ENCODE data around the gene GYS1.
"Not testable (repeated sequence)": the region's sequence is repeated elsewhere in the genome, so short reads cannot be mapped to it uniquely, and the experiment has no call there.

The GYS1 gene

DNA sequence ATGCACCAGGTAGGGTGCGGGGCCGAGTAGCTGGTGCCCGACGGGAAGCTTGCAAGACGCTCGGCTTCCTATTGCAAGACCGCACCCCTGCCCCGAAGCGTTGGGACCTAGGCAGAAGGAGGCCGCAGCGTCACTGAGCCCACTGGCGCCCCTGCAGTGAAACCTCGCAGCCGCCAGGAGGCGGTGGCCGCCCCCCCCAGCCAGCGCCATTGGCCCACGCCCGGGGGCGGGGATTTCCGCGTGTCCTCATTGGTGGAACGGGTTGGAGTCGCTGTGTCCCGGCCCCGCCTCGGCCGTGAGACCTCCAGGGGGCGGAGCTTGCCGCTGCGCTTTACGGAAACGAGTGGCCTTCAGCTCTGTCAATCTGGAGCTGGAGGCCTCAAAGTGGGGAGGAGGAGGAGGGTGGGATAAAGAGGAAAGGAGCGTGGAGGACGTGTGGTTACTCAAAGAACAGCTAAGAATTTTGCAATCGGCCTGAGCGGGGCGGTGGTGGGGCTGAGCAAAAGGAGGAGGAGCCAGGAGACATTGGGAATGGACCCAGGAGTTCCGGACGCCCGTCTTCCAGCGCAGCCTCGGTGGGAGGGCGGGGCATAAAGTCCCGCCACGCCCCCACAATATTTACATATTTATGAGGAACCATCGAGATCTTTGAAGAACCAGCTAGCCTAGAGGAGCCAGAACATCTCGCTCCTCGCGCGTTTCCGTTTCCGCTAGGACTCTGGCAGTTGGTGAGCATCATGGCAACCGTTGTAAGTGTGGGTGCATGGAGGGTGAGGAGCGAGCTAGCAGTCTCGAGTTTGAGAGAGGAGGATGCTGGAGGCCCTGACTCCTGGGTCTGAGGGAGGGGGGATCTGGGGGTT is at the start of gene GYS1, which contains the start of gene RUVBL2:
Gene GYS1, minus strand, starts transcription at position 135 of the 860 bp plus-strand sequence. CDS start 197 bp downstream, outside the sequence.
Gene RUVBL2, plus strand, starts transcription at position 713 of the 860 bp plus-strand sequence. Its CDS starts 25 bp downstream, at position 738.
- peak; percentile 99 for DNase-seq (ENCODE audit: low spot score)
- peaks cover 25% of the 10 kb centered on the region for H3K4me1 Mint-ChIP-seq (ENCODE audit: low read depth)
- peaks cover 26% of the 10 kb centered on the region for H3K36me3 Mint-ChIP-seq (ENCODE audit: low read depth)
- H3K9me3 Mint-ChIP-seq, result no peaks in the 10 kb centered on the region
- peak within 1 kb of the TSS; percentile 90 for H3K4me3 Mint-ChIP-seq
- peak within 1 kb of the TSS; percentile 97 for H3K27ac Mint-ChIP-seq
- H3K27me3 Mint-ChIP-seq (ENCODE audit: low read depth), result no peaks in the 10 kb centered on the region

GRCh38 chr19:49042666-49043065 is 49.6 kb upstream of the GYS1 start:
- not testable (repeated sequence) for H3K36me3 Mint-ChIP-seq (ENCODE audit: low read depth); DNase-seq (ENCODE audit: low spot score); H3K4me1 Mint-ChIP-seq (ENCODE audit: low read depth); H3K27ac Mint-ChIP-seq; H3K27me3 Mint-ChIP-seq (ENCODE audit: low read depth); H3K4me3 Mint-ChIP-seq; H3K9me3 Mint-ChIP-seq

DNA sequence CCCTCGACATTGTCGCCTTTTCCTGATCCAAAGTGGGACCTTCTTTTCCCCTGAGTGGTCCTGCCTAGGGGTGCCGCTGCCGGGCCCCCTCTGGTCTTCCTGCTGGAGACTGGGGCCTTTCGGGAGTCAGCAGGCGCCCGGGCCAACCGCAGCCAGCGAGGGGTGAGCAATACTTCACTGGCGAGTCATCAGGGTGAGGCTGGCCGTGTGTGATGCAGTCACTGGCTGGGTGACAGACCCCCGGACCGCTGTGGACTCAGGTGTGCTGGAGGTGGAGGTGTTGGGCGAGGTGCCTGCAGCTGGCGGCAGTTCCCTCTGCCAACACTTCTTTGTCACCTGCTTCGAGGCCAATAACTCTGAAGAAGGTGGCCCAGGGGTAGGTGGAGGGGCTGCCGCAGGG is 49.1 kb upstream of the GYS1 start:
- Mint-ChIP-seq H3K4me1 (ENCODE audit: low read depth) (no peaks in the 10 kb centered on the region), H3K9me3 (no peaks in the 10 kb centered on the region), H3K27ac (no peak overlapping the region), H3K36me3 (ENCODE audit: low read depth) (no peaks in the 10 kb centered on the region), H3K4me3 (no peak overlapping the region), H3K27me3 (ENCODE audit: low read depth) (no peaks in the 10 kb centered on the region)
- no peak for DNase-seq (ENCODE audit: low spot score)

- not testable (repeated sequence) for H3K9me3 Mint-ChIP-seq; H3K27ac Mint-ChIP-seq; H3K27me3 Mint-ChIP-seq (ENCODE audit: low read depth); H3K4me1 Mint-ChIP-seq (ENCODE audit: low read depth); H3K4me3 Mint-ChIP-seq; H3K36me3 Mint-ChIP-seq (ENCODE audit: low read depth); DNase-seq (ENCODE audit: low spot score)
These were observed 46.6 kb upstream of the GYS1 start for GRCh38 chr19:49039736-49040135.

DNA sequence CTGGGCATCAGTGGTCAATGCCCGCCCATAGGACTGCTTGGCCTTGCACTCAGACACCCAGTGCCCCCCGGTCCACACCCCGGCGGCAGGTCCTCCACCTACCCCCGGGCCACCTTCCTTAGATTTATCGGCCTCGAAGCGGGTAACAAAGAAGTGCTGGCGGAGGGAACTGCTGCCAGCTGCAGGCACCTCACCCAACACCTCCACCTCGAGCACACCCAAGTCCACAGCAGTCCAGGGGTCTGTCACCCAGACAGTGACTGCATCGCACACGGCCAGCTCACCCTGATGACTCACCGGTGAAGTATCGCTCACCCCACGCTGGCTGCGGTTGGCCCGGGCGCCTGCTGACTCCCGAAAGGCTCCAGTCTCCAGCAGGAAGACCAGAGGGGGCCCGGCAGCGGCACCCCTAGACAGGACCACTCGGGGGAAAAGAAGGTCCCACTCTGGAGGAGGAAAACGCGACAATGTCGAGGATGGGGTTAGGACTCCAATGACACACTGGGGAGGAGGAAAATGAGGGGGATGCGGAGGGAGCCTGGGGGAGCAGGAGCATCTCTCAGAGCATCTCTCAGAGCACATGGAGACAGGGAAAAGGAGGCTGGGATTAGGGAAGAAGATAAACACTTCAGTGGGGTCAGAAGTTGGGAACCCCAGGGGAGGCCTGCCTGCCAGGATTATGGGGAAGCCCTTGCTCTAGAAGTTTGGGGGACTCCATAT is 45.6 kb upstream of the GYS1 start:
- H3K36me3 Mint-ChIP-seq (ENCODE audit: low read depth); H3K9me3 Mint-ChIP-seq; H3K4me1 Mint-ChIP-seq (ENCODE audit: low read depth); DNase-seq (ENCODE audit: low spot score); H3K27me3 Mint-ChIP-seq (ENCODE audit: low read depth); H3K27ac Mint-ChIP-seq; H3K4me3 Mint-ChIP-seq: not testable (repeated sequence)

DNA sequence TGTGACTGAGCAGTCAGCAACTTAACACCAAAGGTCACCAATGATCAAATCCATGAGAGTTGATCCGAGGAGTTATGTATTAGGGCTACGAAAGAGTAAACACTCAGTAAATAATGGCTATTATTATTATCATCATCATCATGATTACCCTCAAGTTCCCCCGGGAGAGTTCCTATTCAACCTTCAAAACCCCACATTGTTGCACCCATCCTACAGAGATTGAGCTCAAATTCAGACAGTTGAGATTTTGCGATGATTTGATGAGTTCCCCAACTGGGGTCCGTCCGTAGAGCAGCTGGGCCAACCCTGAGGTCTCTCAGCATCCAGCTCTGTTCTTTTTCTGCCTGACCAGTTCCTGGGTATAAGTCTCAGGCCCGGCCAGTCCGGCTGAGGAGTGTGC is 45.0 kb upstream of the GYS1 start:
- not testable (repeated sequence) for H3K4me1 Mint-ChIP-seq (ENCODE audit: low read depth); H3K9me3 Mint-ChIP-seq; DNase-seq (ENCODE audit: low spot score); H3K27ac Mint-ChIP-seq; H3K27me3 Mint-ChIP-seq (ENCODE audit: low read depth); H3K4me3 Mint-ChIP-seq; H3K36me3 Mint-ChIP-seq (ENCODE audit: low read depth)

DNA sequence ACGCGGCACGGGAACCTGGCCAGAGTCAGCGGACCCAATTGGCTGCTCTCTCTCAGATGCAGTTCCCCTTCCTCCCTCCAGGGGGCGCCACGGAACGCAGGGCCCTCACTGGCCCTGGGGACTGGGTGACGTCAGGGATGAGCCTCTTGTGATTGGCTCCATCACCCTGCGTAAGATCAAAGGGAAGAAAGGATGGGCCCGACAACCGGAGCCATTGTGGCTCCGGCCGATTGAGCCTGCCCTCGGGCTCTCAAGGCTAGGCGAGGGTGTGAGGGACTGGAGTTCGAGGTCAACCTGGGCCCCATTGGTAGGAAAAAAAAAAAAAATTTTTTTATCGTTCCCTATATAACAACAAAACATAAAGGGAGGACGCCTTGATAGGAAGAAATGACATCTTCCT is 43.7 kb upstream of the GYS1 start, which contains the start of gene CGB1:
Gene CGB1, minus strand, starts transcription at position 81 of the 400 bp plus-strand sequence. CDS start 184 bp downstream, outside the sequence.
- not testable (repeated sequence) for H3K27ac Mint-ChIP-seq; H3K4me1 Mint-ChIP-seq (ENCODE audit: low read depth); H3K27me3 Mint-ChIP-seq (ENCODE audit: low read depth); H3K4me3 Mint-ChIP-seq; H3K9me3 Mint-ChIP-seq; H3K36me3 Mint-ChIP-seq (ENCODE audit: low read depth)
- DNase-seq (ENCODE audit: low spot score), result peak; percentile 47

DNA sequence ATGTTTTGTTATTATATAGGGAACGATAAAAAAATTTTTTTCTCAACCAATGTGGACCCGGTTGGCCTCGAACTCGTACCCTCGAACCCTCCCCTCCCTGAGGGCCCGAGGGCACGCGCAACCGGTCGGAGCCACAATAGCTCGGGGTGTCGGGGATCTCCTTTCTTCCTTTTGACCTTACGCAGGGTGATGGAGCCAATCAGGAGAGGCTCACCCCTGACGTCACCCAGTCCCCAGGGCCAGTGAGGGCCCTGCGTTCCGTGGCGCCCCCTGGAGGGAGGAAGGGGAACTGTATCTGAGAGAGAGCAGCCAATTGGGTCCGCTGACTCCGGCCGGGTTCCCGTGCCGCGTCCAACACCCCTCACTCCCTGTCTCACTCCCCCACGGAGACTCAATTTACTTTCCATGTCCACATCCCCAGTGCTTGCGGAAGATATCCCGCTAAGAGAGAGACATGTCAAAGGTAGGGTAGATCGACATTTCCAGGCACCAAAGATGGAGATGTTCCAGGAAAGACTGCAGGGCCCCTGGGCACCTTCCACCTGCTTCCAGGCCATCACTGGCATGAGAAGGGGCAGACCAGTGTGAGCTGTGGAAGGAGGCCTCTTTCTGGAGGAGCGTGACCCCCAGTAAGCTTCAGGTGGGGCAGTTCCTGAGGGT is 38.7 kb upstream of the GYS1 start, which contains the start of gene CGB2:
Gene CGB2, plus strand, starts transcription at position 249 of the 660 bp plus-strand sequence. Its CDS starts 206 bp downstream, at position 455.
- DNase-seq (ENCODE audit: low spot score), result peak; percentile 73
- not testable (repeated sequence) for H3K27ac Mint-ChIP-seq; H3K27me3 Mint-ChIP-seq (ENCODE audit: low read depth); H3K36me3 Mint-ChIP-seq (ENCODE audit: low read depth); H3K4me1 Mint-ChIP-seq (ENCODE audit: low read depth); H3K9me3 Mint-ChIP-seq
- peak within 1 kb of the TSS; percentile 54 for H3K4me3 Mint-ChIP-seq

- not testable (repeated sequence) for H3K36me3 Mint-ChIP-seq (ENCODE audit: low read depth); H3K27me3 Mint-ChIP-seq (ENCODE audit: low read depth); DNase-seq (ENCODE audit: low spot score); H3K27ac Mint-ChIP-seq; H3K9me3 Mint-ChIP-seq; H3K4me1 Mint-ChIP-seq (ENCODE audit: low read depth); H3K4me3 Mint-ChIP-seq
These were observed 37.2 kb upstream of the GYS1 start for GRCh38 chr19:49030323-49030722.

- not testable (repeated sequence) for H3K27ac Mint-ChIP-seq; DNase-seq (ENCODE audit: low spot score); H3K4me1 Mint-ChIP-seq (ENCODE audit: low read depth); H3K9me3 Mint-ChIP-seq; H3K36me3 Mint-ChIP-seq (ENCODE audit: low read depth); H3K4me3 Mint-ChIP-seq; H3K27me3 Mint-ChIP-seq (ENCODE audit: low read depth)
These were observed 36.6 kb upstream of the GYS1 start for GRCh38 chr19:49029749-49030148.

DNA sequence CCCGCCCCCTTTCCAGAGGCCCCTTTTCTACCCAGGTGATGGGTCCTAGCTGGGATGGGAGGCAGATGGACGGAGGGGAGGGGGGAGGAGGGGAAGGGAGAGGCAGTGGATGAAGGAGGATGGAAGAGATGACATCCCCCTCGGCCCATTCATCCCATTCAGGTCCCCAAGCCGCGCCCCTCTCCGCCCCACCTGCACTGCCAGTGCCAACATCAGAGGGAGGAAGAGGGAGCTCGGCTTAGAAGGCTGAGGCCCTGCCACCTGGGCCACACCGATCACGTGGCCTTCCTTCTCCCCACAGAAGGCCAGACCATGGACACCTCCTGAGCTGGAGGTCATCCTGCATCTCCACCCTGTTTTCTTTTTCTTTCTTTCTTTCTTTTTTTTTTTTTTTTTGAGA is 35.6 kb upstream of the GYS1 start:
- not testable (repeated sequence) for H3K4me1 Mint-ChIP-seq (ENCODE audit: low read depth); H3K36me3 Mint-ChIP-seq (ENCODE audit: low read depth); H3K27me3 Mint-ChIP-seq (ENCODE audit: low read depth); H3K27ac Mint-ChIP-seq; DNase-seq (ENCODE audit: low spot score); H3K4me3 Mint-ChIP-seq; H3K9me3 Mint-ChIP-seq

DNA sequence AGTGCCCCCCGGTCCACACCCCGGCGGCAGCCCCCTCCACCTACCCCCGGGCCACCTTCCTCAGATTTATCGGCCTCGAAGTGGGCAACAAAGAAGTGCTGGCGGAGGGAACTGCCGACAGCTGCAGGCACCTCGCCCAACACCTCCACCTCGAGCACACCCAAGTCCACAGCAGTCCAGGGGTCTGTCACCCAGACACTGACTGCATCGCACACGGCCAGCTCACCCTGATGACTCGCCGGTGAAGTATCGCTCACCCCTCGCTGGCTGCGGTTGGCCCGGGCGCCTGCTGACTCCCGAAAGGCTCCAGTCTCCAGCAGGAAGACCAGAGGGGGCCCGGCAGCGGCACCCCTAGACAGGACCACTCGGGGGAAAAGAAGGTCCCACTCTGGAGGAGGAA is 32.5 kb upstream of the GYS1 start:
- H3K9me3 Mint-ChIP-seq, H3K4me3 Mint-ChIP-seq: not testable (repeated sequence)

GRCh38 chr19:49025088-49025487 is 32.0 kb upstream of the GYS1 start:
- not testable (repeated sequence) for H3K27ac Mint-ChIP-seq; H3K36me3 Mint-ChIP-seq (ENCODE audit: low read depth); H3K4me1 Mint-ChIP-seq (ENCODE audit: low read depth); H3K9me3 Mint-ChIP-seq; H3K27me3 Mint-ChIP-seq (ENCODE audit: low read depth); H3K4me3 Mint-ChIP-seq; DNase-seq (ENCODE audit: low spot score)

More for the DNA sequence above, 32.5 kb upstream of the GYS1 start:
- not testable (repeated sequence) for H3K27me3 Mint-ChIP-seq (ENCODE audit: low read depth); DNase-seq (ENCODE audit: low spot score); H3K36me3 Mint-ChIP-seq (ENCODE audit: low read depth); H3K27ac Mint-ChIP-seq; H3K4me1 Mint-ChIP-seq (ENCODE audit: low read depth)

DNA sequence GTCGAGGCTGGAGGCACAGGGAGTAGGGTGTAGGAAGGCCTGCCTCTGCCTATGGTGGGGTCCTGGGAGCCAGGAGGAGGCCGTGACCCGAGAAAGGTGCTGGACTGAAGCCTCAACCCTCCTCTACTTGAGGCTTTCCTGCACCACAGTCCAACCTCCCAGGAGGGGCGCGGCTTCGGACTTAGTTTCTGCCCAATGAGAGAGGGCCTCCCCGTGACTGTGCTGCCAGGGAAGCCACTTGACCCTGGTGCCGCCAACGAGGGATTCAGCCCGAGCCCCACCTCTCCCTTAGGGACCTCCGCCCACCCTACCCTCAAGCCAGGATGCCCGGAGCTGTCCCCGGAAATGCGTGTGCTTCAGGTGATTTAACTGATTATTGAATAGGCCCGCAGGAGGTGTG is 31.1 kb upstream of the GYS1 start, which contains the start of gene CGB3:
Gene CGB3, minus strand, starts transcription at position 101 of the 400 bp plus-strand sequence. CDS start 362 bp downstream, outside the sequence.
- H3K9me3 Mint-ChIP-seq; H3K4me1 Mint-ChIP-seq (ENCODE audit: low read depth); H3K36me3 Mint-ChIP-seq (ENCODE audit: low read depth); H3K27ac Mint-ChIP-seq; H3K4me3 Mint-ChIP-seq; DNase-seq (ENCODE audit: low spot score); H3K27me3 Mint-ChIP-seq (ENCODE audit: low read depth): not testable (repeated sequence)

All from T-helper 2 cell treated with Interferon-gamma antibody and Interleukin-4, amounts not matched to agents 5 μg/mL and 100 μg/mL, for 36 hours (primary cell).